GM19239 (cell line): Measurements from ENCODE around the gene TLN1.
A peak's percentile ranks its signal among the peaks of the same experiment; 100 is the strongest.

Source experiments
- DNase-seq: peaks from one replicate; pipeline ENCODE4 v3.0.0; 2011; ENCODE audit warnings: low spot score; ENCODE audit not compliant: insufficient read length
- FAIRE-seq: peaks from 2 replicates; lab custom pipeline; 2011; peaks lifted over from hg19 to GRCh38; lab: Jason Lieb, UNC

The TLN1 gene

DNA sequence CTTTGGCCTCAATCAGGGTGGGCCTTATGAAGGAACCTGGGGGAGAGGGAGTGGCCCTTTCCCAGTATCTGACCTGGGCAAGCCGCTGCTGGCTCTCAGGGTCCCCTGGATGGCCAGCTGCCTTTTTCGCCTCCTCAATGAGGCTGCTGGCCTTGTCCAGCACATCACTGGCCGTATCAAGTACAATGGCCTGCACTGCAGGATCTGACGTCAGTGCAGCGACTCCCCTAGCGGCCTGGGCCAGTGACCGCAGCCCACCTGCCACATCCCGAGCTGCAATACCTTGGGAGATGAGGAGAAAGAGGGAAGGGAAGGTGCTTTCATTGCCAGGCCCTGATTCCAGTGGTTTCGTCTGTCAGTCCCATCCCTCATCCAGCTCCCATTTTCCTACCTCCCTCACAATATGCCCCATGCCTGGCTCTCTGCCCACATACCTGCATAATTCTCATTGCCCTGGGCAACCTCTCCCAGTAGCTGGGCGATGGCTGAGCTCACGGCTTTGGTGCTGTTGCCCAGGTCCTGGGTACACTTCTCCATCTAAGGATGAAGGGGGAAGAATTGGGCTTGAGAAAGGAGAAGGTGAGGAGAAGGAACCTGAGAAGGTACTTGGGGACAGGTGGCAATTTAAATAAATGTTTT is 19.1 kb downstream of the TLN1 start:
- no peak for DNase-seq
- no peak for FAIRE-seq

DNA sequence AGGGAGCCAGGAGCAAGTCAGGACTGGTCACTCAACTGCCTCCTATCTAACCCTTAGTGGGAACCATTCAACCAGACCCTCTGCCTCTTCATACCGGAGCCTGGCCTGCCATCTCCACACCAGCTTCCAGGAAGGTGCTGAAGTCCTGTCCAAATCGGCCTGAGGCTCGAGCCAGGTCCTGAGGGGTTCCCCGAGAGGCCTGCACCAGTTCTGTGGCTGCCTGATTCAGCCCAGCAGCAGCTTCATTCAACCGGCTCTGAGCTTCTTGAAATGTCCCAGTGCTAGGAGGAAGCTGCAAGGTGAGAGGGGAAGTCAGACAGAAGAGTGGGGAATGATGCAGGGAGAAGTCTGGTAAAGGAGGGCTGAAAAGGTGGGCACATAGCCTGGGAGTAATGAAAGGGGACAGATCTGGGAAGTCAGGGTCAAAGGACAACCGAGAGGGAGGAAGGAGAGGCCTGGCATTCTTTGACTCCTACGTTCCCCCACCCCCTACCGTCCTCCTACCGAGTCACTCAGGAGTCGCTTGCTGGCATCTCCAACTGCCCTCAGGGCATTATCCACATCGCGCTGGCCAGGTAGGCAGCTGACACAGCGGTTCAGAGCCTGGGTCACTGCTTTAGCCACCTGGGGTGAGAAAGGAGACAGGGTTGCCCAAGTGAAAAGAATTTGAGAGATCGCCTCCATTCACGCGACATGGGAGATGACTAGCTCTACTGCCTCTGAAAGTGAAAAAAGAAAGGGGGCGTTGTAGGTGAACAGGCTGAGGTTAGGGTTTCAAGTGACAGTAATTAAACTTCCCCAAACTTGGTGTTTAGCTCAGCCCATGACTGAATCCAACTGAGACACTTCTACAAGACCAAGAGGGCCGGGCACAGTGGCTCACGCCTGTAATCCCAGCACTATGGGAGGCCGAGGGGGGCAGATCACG is 20.2 kb downstream of the TLN1 start:
- DNase-seq (no peak), FAIRE-seq (no peak)

DNA sequence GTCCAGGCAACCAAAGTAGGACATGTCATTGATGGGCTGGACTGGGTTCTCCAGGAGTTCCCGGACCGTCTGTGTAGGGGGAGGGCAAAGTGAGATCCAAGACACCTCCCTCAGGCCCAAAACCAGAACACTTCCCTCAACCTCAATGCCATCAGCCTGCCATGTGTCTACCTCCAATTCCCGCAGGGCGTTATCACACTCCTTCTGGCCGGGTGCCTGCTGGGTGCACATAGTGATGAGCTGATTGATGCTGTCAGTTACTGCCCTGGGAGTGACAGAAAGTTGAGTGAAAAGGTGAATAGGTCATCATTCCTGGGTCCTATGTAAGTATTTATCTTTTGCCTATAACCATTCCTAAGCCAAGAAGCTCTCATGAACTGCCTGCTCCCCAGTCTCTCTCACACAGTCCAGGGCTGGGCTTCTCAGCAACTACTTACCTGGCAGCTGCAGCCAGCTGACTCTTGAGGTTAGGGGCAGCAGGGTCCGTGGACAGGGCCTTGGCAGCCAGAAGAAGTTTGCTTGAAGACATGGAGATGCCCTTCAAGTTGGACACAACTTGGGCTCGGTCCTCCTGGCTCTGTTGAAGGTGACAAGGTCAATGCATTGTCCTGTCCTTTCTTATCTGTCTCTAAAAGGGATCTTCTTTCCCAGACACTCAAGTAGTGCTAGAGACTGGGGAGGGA is 21.0 kb downstream of the TLN1 start:
- DNase-seq (no peak), FAIRE-seq (no peak)

DNA sequence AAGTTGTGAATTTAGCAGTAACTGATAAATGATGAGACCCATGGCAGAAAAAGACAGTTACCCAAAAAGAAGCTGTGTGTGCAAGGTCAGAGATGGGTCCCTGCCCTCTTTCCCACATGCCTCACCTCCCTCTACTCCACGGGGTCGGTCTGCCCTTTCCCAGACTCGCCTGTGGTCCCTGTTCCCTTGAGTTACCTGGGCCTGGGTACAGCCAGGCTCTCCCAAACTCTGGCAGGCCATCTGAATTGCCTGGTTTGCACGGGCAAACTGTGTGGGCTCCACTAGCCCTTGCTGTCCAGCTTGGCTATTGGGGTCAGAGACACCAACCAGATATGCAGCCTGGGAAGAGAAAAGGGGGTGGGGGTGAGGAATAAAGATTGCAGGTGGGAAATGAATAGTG is 23.8 kb downstream of the TLN1 start:
- no peak for DNase-seq
- FAIRE-seq = no peak

DNA sequence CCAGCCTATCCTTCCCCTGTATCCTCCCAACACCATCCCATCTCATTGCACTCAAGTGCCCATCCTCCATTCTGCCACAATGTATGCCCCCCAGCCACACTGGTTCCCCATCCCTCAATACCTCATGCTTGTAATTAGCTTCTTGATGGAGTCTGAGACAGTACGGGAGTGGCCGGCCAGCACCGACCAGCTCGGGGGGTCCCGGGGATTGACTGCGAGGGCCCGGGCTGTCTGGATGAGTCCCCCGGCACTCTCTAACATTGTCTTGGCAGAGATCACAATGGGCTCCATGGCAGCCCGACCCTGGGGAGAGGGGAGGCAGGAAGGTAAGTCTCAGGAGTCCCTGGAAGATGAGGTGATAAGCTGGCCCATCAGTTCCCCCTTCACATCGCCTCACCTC is 25.0 kb downstream of the TLN1 start:
- FAIRE-seq = no peak

DNA sequence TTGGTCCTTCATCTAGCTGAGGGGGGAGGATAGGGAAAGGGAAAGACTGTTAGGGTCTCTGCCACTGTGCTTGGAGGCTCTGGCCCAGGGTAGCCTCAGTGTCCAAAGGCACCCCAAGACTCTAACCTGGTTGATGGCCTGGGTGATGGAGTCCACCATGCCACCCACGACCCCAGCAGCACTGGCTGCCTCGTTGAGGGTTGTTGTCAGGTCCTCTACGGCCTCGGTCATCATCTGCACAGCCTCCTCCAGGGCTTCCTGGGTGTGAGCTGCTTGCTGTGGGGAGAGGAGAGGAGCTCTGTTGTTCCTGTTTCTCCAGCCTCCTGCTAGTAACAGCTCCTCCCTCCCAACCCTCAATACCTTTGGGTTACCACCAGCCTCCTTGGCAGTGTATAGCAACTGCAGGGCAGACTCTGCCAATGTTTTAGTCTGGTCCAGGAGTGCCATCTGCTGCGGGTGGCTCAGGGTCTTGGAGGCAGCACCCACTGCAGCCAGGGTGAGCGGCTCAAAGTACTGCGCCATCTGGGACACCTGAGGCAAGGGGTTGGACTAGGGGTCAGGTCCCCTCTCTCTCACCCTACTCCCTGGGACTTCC is 26.1 kb downstream of the TLN1 start:
- no peak for DNase-seq
- FAIRE-seq = no peak

More for the DNA sequence above, 25.0 kb downstream of the TLN1 start:
- no peak for DNase-seq

DNA sequence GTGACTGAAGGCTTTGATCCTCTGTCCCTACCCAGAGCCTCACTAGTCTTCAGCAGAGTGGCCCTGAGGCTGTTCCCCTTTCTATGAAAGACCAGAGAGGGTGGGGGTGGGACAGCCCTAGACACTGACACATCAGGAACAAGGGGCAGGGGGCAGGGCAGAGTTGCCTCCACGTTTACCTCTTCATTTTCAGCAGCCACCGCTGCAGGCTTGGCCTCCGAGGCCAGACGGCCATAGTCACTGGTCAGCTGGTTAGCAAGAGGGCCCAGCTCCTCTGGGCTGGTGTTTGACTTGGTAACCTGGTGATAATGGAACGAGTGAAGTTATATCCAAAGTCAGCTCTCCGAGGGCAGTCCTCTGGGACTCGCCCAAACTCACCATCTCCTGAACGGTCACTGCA is 26.6 kb downstream of the TLN1 start:
- FAIRE-seq = no peak

DNA sequence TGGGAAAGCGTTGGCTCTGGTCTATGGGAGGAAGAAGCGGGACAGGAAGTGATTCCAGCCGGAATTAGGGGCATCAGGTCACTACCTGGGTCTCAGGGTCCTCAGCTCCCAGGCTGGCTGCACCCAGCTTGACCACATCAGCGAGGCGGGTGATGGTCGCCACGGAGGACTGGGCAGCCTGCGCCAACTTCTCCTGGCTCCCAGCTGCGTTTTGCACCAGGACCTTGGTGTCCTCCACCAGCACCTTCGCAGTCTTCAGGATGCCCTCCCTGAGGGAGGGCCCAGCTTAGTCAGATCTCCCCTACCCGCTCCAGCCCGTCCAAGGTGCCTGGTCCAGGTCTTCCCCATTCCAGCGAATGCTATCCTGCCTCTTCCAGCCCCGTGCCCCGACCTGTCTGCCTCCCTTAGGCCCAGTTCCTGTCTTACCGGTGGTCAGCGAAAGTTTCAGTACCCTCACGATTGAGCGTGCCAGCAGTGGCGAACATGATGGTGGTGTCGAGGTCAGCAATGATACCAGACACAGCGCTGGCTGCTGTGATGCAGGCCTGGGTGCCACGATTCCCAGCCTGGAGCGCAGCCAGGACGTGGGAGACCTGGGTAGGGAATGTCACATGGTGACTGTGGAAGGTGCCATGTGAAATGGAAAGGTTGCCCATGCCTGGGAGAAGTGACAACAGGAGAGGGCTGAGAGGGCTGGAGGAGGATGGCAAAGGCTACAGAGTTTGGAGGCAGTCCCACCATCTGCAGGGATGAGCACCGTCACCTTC is 27.9 kb downstream of the TLN1 start:
- no peak for DNase-seq
- FAIRE-seq = no peak

More for the DNA sequence above, 26.6 kb downstream of the TLN1 start:
- no peak for DNase-seq

DNA sequence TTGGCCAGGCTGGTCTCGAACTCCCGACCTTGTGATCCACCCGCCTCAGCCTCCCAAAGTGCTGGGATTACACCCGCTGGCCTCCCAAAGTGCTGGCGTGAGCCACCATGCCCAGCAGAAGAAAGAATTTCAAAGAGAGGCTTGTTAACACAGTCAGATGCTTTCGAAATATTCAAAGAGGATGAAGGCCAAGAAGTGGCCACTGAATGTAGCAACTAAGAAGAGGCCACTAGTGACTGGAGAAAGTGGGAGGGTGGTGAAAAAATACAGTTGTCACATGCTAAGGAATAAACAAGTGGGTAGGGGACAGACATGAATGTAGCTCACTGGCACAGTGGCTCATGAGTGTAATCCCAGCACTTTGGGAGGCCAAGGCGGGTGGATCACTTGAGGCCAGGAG is 29.3 kb downstream of the TLN1 start:
- DNase-seq = no peak
- no peak for FAIRE-seq

DNA sequence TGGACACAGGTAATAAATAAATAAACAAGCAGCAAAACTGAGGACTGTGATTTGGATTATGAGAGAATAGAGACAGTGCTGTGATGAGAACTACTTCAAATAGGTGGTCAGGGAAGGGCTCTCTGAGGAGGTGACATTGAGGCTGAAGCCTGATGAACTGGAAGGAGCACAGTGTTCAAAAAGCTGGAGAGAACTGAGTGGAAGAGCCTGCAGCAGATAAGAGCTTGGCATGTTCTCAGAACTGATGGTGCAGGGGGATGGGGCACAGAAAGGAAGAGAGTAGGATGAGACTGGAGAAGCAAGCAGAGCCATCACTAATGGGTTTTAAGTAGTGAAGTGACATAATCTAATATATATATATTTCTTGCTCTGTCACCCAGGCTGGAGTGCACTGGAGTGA is 31.1 kb downstream of the TLN1 start:
- no peak for FAIRE-seq
- no peak for DNase-seq

DNA sequence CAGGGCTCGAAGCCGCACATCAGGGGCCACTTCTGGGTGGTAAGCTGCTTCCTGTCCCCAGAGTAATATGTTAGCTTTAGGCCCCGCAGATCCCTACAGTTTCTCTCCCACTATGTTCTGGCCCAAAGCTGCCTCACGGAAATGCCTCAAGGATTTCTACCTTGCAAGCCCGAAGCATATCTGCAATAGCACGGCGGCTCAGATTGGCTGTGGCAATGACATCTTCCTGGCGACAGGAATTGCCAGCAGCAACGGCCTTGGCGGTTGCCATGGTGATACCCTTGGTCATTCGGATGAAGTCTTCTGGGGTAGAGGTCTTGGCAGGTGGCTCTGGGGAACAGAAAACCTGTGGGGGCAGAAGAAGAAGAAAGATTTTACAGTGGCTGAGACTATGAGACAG is 32.0 kb downstream of the TLN1 start:
- DNase-seq = no peak
- FAIRE-seq = no peak

DNA sequence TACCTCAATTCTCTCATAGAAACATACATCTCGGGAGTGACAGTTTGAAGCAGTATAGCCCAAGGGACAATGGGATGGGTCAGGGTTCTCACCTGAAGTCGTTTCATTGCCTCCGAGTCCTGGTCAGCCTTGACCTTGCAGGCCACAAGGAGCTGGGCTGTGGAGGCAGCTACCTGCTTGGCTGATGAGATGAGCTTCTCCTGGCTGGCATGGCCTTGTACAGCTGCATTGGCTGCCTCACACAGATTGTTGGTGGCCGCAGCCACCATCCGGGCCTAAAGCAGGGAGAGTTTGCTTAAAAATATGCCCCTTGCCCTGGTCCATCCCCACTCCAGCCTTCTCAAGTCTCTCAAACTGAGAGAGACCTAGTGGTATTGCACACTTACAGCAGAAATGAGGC is 33.8 kb downstream of the TLN1 start:
- no peak for DNase-seq
- no peak for FAIRE-seq

DNA sequence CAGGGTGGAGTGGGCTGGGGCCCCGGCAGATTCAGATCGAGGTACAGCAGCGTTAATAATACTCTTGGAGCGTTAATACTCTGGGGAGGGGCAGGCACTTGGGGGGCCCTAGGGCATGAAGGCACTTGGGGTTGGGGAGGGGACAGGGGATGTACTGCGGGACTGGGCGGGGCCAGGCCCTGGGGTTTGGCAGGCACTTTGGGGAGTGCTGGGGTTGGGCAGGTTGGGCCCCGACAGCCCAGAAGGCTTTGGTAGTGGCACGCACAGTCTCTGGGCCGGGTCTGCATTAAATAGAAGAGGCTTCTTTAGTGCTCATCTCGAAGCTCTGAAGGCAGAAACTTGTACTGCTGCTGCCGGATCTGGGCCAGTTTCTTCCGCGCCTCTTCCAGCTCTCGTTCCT is 34.5 kb downstream of the TLN1 start:
- no peak for DNase-seq
- FAIRE-seq = no peak

DNA sequence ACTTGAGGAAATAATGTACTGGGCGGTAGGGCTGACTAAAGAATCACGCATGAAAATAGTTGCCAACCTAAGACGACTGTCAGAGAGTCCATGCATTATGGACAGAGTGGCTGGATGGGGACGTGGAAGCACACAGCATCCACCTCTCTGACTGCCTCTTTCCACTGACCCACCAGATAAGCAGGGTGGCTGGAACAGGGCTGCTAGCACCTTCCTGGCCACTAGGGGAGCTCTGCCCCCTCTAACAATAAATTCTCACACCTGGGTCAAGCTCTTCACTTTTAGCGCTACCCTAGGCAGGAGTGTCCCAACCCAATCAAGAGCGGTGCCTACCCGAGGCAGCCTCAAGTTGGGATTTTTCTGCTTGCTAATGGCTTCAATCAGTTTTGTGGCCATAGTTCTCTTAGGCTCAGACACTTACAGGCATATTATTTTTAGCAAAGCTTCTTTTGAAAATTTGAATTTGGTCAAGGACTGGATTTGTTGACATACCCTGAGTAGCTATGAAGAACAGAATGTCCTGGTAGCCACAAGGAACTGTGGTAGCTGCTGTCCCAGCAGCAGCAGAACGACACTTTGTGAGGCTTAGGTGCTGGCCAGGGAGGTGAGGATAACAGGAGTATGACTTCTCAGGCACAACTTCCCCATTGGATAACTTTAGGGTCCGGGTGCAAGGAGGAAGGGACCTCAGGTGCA is 35.3 kb downstream of the TLN1 start:
- DNase-seq (peak; percentile 79), FAIRE-seq (peak; percentile 87)

DNA sequence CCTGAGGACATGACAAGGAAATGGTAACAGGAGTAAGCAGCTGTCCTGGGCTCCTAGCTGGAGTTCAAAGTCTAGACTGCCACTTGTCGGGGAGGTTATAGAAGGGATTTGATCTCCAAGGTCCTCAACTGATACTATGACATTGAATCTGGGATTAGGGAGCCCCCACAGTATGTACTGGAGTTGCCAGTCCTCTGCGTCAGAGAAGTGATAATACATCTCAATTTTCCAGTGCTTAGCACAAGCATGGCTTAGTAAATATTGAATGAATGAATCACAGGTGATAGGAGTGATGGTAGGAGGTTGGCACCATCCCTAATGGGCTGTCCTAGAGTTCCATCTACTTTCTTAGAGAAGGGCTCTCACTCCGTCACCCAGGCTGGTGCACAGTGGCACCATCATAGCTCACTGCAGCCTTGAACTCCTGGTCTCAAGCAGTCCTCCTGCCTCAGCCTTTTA is 36.0 kb downstream of the TLN1 start:
- no peak for DNase-seq
- no peak for FAIRE-seq

DNA sequence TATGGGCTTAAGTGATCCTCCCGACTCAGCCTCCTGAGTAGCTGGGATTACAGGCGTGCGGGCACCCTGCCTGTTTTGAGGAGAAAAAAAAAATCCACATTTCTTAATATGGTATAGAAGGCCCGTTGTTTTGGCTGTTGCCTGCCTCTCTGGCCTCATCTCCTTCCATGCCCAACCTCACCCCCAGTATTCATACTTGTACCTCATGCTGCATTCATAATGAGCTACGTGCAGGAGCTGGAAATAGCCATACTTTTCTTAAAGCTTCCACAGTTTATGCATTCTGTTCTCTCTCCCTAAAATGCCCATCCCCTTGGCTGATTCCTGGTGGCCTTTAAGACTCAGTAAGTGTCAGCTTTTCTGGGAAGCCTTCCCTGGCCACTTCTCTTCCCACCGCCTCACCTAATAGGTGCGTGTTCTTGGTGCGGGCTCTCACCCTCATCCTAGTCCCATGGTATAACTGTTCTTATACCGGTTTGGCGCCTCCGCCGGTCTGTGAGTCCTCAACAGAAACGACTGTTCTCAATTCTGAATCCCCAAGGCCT is 40.2 kb downstream of the TLN1 start:
- FAIRE-seq (no peak), DNase-seq (no peak)

DNA sequence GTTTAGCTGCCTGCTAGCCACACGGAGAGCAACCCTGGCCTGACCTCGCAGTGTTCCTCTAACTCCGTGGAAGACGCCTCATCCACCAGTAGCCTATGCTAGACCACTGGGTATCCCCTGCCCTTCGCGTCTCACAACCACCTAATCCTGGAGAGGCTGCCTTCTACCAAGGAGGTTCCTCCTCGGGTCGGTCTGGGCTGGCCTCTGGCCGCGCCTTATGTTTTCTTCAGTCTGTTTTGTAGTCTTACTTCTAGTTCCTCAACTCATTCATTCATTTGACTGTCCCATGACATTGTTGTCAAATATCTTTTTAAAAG is 40.7 kb downstream of the TLN1 start:
- FAIRE-seq (no peak), DNase-seq (no peak)

DNA sequence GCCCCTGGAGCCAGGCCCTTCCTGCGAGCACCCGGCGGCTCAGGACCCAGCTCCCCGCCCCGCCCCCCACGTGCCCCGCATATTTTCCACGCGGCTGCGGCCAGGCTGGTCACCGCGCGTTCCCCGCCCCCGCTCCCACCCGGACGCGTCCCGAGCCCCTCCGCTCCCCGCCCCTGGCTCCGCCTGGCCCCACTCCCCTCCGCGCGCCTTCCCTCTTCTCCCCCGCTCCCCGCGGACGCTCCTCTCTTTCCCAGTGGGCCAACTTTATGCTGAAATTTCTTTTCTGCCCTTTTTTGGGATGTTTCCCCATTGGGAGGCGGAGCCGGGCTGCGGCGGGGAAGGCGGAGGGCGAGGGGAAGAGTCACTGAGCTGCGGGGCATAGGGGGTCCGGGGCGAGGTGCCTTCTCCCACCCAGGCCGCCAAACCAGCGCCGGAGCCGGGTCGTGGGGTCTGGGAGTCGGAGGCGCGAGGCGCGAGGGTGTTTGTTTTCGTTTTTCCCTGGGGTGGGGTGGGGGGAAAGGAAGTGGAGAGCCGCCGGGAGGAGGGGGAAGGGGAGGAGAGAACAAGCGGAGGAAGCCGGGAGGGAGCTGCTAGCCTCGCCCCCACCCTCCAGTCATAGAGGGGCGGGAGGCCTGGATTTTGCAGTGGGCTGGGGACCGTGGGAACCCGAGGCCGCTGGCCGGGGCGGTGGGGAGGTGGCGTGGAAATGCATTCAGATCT is 41.2 kb downstream of the TLN1 start:
- FAIRE-seq (no peak), DNase-seq (peak; percentile 30)

DNA sequence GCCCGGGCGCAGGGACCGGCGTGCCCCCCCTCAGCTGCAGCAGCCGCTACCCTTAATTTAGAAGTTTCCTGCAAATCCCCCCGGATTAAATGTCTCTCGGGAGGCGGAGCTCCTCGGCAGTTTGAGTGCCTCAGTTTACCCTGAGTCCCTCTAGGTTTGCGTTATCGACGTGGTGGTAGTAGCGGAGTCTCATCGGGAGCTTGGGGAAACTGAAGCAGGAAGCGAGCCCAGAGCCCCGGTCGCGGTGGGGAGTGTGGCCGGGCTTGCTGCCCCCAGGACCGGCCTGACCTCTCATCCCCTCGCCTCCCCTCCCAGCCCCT is 41.7 kb downstream of the TLN1 start:
- DNase-seq (peak; percentile 56), FAIRE-seq (no peak)
